Memory B cell (primary cell): ENCODE results near the gene CEP152.
"Not testable (repeated sequence)": the region's sequence is repeated elsewhere in the genome, so short reads cannot be mapped to it uniquely, and the experiment has no call there.

Experiments
- ATAC-seq: fragments of 150-1000 bp; cut with Tn5 transposase; 2 replicates; pipeline ENCODE4 v1.10.0; 2021; ENCODE audit warnings: low read depth, mild to moderate bottlenecking, moderate library complexity
- DNase-seq, 2 donors: peaks; one replicate each; pipeline ENCODE4 v3.0.0; 2022; ENCODE audit warnings: low spot score in 2 of 2
- H3K27ac Mint-ChIP-seq: one replicate; pipeline ENCODE4 v1.8.0; 2022; ENCODE audit warnings: mild to moderate bottlenecking, moderate library complexity, mixed read lengths
- H3K27me3 Mint-ChIP-seq: one replicate; pipeline ENCODE4 v1.8.0; 2022; ENCODE audit warnings: mixed read lengths
- H3K36me3 Mint-ChIP-seq: one replicate; pipeline ENCODE4 v1.8.0; 2022; ENCODE audit warnings: mild to moderate bottlenecking, mixed read lengths
- H3K4me1 Mint-ChIP-seq: one replicate; pipeline ENCODE4 v1.8.0; 2022; ENCODE audit warnings: mixed read lengths
- H3K4me3 Mint-ChIP-seq: one replicate; pipeline ENCODE4 v1.8.0; 2022; ENCODE audit warnings: mild to moderate bottlenecking, moderate library complexity, mixed read lengths
- H3K9me3 Mint-ChIP-seq: one replicate; pipeline ENCODE4 v1.8.0; 2022; ENCODE audit warnings: mixed read lengths

Gene CEP152

GRCh38 chr15:48798319-48798718, 12.6 kb downstream of the CEP152 start:
- Mint-ChIP-seq H3K4me1 (peaks cover 10% of the 10 kb centered on the region), H3K9me3 (no peaks in the 10 kb centered on the region), H3K27ac (no peak overlapping the region), H3K27me3 (no peaks in the 10 kb centered on the region), H3K4me3 (no peak overlapping the region), H3K36me3 (peaks cover 6% of the 10 kb centered on the region)
- DNase-seq (no peak), ATAC-seq (no peak)

- DNase-seq: no peak
- Mint-ChIP-seq H3K4me1 (peaks cover 10% of the 10 kb centered on the region), H3K27ac (peak overlapping the region; percentile 25), H3K36me3 (peaks cover 11% of the 10 kb centered on the region), H3K9me3 (no peaks in the 10 kb centered on the region), H3K4me3 (no peak overlapping the region), H3K27me3 (no peaks in the 10 kb centered on the region)
- ATAC-seq: no peak
Measured at GRCh38 chr15:48796930-48797329, 13.9 kb downstream of the CEP152 start.

- Mint-ChIP-seq H3K27ac (no peak overlapping the region), H3K9me3 (no peaks in the 10 kb centered on the region), H3K4me1 (peaks cover 10% of the 10 kb centered on the region), H3K36me3 (peaks cover 11% of the 10 kb centered on the region), H3K27me3 (no peaks in the 10 kb centered on the region), H3K4me3 (no peak overlapping the region)
- DNase-seq: no peak
- no peak for ATAC-seq
Measured at GRCh38 chr15:48796521-48796920, 14.3 kb downstream of the CEP152 start.

GRCh38 chr15:48795901-48796300, 15.0 kb downstream of the CEP152 start:
- Mint-ChIP-seq H3K4me1 (peaks cover 7% of the 10 kb centered on the region), H3K27me3 (no peaks in the 10 kb centered on the region), H3K36me3 (peaks cover 11% of the 10 kb centered on the region), H3K27ac (no peak overlapping the region), H3K9me3 (no peaks in the 10 kb centered on the region), H3K4me3 (no peak overlapping the region)
- no peak for ATAC-seq
- no peak for DNase-seq

GRCh38 chr15:48794697-48795134, 16.2 kb downstream of the CEP152 start:
- ATAC-seq: peak; percentile 94
- Mint-ChIP-seq H3K36me3 (peaks cover 16% of the 10 kb centered on the region), H3K4me3 (peak overlapping the region; percentile 79)

GRCh38 chr15:48792408-48792807, 18.5 kb downstream of the CEP152 start:
- DNase-seq: no peak
- peaks cover 21% of the 10 kb centered on the region for H3K36me3 Mint-ChIP-seq

More at GRCh38 chr15:48794697-48795134, 16.2 kb downstream of the CEP152 start:
- Mint-ChIP-seq H3K4me1 (peaks cover 7% of the 10 kb centered on the region), H3K27ac (peak overlapping the region; percentile 97), H3K27me3 (no peaks in the 10 kb centered on the region), H3K9me3 (no peaks in the 10 kb centered on the region)
- peak; percentile 7 to 19 for DNase-seq

GRCh38 chr15:48790466-48791115, 20.3 kb downstream of the CEP152 start:
- H3K4me1 Mint-ChIP-seq, H3K9me3 Mint-ChIP-seq, ATAC-seq, H3K4me3 Mint-ChIP-seq, H3K27me3 Mint-ChIP-seq, H3K27ac Mint-ChIP-seq, DNase-seq: not testable (repeated sequence)
- H3K36me3 Mint-ChIP-seq: peaks cover 16% of the 10 kb centered on the region

More at GRCh38 chr15:48792408-48792807, 18.5 kb downstream of the CEP152 start:
- Mint-ChIP-seq H3K4me1 (peaks cover 7% of the 10 kb centered on the region), H3K9me3 (no peaks in the 10 kb centered on the region), H3K27ac (no peak overlapping the region), H3K4me3 (no peak overlapping the region), H3K27me3 (no peaks in the 10 kb centered on the region)
- ATAC-seq: no peak

GRCh38 chr15:48785712-48786111, 25.2 kb downstream of the CEP152 start:
- DNase-seq (no peak), ATAC-seq (no peak)
- peaks cover 27% of the 10 kb centered on the region for H3K36me3 Mint-ChIP-seq
- H3K27me3 Mint-ChIP-seq: no peaks in the 10 kb centered on the region
- no peak overlapping the region for H3K4me3 Mint-ChIP-seq
- H3K4me1 Mint-ChIP-seq: no peaks in the 10 kb centered on the region
- no peaks in the 10 kb centered on the region for H3K9me3 Mint-ChIP-seq
- H3K27ac Mint-ChIP-seq: no peak overlapping the region

GRCh38 chr15:48785195-48785594, 25.7 kb downstream of the CEP152 start:
- Mint-ChIP-seq H3K36me3 (peaks cover 28% of the 10 kb centered on the region), H3K27me3 (no peaks in the 10 kb centered on the region), H3K27ac (no peak overlapping the region), H3K4me1 (no peaks in the 10 kb centered on the region), H3K4me3 (no peak overlapping the region), H3K9me3 (no peaks in the 10 kb centered on the region)
- no peak for ATAC-seq
- no peak for DNase-seq

- H3K27me3 Mint-ChIP-seq: no peaks in the 10 kb centered on the region
- no peaks in the 10 kb centered on the region for H3K4me1 Mint-ChIP-seq
- no peak overlapping the region for H3K4me3 Mint-ChIP-seq
- ATAC-seq (no peak), DNase-seq (no peak)
- H3K9me3 Mint-ChIP-seq: no peaks in the 10 kb centered on the region
- H3K36me3 Mint-ChIP-seq: peaks cover 26% of the 10 kb centered on the region
- H3K27ac Mint-ChIP-seq: no peak overlapping the region
Measured at GRCh38 chr15:48784756-48785155, 26.1 kb downstream of the CEP152 start.

GRCh38 chr15:48782911-48783310, 28.0 kb downstream of the CEP152 start:
- Mint-ChIP-seq H3K27me3 (no peaks in the 10 kb centered on the region), H3K4me1 (no peaks in the 10 kb centered on the region), H3K9me3 (no peaks in the 10 kb centered on the region), H3K4me3 (no peak overlapping the region), H3K27ac (no peak overlapping the region), H3K36me3 (peaks cover 20% of the 10 kb centered on the region)
- no peak for DNase-seq
- no peak for ATAC-seq

- Mint-ChIP-seq H3K27me3 (no peaks in the 10 kb centered on the region), H3K9me3 (no peaks in the 10 kb centered on the region), H3K4me3 (no peak overlapping the region), H3K4me1 (no peaks in the 10 kb centered on the region), H3K36me3 (peaks cover 19% of the 10 kb centered on the region), H3K27ac (no peak overlapping the region)
- ATAC-seq: no peak
- DNase-seq: no peak
Measured at GRCh38 chr15:48781481-48782081, 29.3 kb downstream of the CEP152 start.

GRCh38 chr15:48781017-48781416, 29.9 kb downstream of the CEP152 start:
- Mint-ChIP-seq H3K4me3 (no peak overlapping the region), H3K27ac (no peak overlapping the region), H3K27me3 (no peaks in the 10 kb centered on the region), H3K9me3 (no peaks in the 10 kb centered on the region), H3K36me3 (peaks cover 19% of the 10 kb centered on the region), H3K4me1 (no peaks in the 10 kb centered on the region)
- DNase-seq (no peak), ATAC-seq (no peak)

- peaks cover 5% of the 10 kb centered on the region for H3K9me3 Mint-ChIP-seq
- no peak for ATAC-seq
- H3K4me3 Mint-ChIP-seq: no peak overlapping the region
- H3K27ac Mint-ChIP-seq: no peak overlapping the region
- DNase-seq: no peak
- no peaks in the 10 kb centered on the region for H3K4me1 Mint-ChIP-seq
- no peaks in the 10 kb centered on the region for H3K27me3 Mint-ChIP-seq
- peaks cover 23% of the 10 kb centered on the region for H3K36me3 Mint-ChIP-seq
Measured at GRCh38 chr15:48778331-48778730, 32.5 kb downstream of the CEP152 start.
